Measurements from ENCODE around the gene NPLOC4. TPM values are rescaled to one million over a fixed set of nuclear protein-coding genes. Genes with fewer than 3 reads are reported as not detected.
"Not testable (repeated sequence)": the region's sequence is repeated elsewhere in the genome, so short reads cannot be mapped to it uniquely, and the experiment has no call there.

The NPLOC4 gene
- total and polyA plus RNA-seq, 11 donors: 28.2 to 133 (median 99.2) TPM

DNA sequence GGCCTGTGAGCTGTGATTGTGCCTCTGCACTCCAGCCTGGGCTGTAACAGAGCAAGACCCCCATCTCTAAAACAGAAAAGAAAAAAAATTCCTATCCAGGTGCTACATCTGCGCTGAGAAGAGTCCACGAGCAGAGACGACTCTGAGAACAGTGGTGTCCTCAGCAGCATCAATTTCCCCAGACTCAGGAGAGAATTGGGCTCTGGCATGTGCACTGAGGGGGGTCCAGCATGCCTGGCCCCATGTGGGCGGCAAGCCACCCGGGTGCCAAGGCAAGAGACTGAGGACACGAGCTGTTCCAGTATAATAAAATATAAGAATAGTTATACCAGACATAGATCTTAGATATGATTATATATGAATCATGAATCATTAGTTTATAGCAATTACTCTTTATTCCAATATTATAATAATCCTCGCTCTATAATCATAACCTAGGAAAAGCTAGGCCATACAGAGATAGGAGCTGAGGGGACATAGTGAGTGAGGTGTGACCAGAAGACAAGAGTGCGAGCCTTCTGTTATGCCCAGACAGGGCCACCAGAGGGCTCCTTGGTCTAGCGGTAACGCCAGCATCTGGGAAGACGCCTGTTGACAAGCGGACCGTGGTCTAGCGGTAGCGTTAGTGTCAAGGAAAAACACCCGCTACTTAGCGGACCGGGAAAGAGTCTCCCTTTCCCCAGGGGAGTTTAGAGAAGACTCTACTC is 38.8 kb upstream of the NPLOC4 start:
- intact Hi-C loops (cut with DNase I): loop anchor here in 1 of 10 donors (2.0 kb wide), 1 partner anchor 35 kb away; no protein-coding TSS in a partner anchor
- 34 to 43% (median 40%) methylated on average over 18 of the region's 18 CpGs for WGBS, 4 donors
- not testable (repeated sequence) for H3K27ac ChIP-seq, H3K9me3 ChIP-seq, H3K27me3 ChIP-seq, DNase-seq, ATAC-seq, H3K4me3 ChIP-seq
- peaks cover 0 to 49% (median 35%) of the 10 kb centered on the region in 9 donors for H3K36me3 ChIP-seq
- peaks cover 0 to 12% (median 0%) of the 10 kb centered on the region in 12 donors for H3K4me1 ChIP-seq
- TF ChIP-seq, protein P1, sequence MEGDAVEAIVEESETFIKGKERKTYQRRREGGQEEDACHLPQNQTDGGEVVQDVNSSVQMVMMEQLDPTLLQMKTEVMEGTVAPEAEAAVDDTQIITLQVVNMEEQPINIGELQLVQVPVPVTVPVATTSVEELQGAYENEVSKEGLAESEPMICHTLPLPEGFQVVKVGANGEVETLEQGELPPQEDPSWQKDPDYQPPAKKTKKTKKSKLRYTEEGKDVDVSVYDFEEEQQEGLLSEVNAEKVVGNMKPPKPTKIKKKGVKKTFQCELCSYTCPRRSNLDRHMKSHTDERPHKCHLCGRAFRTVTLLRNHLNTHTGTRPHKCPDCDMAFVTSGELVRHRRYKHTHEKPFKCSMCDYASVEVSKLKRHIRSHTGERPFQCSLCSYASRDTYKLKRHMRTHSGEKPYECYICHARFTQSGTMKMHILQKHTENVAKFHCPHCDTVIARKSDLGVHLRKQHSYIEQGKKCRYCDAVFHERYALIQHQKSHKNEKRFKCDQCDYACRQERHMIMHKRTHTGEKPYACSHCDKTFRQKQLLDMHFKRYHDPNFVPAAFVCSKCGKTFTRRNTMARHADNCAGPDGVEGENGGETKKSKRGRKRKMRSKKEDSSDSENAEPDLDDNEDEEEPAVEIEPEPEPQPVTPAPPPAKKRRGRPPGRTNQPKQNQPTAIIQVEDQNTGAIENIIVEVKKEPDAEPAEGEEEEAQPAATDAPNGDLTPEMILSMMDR (IDR thresholded peaks at IDR 0.05): peak; percentile 34 to 66 (median 58)

DNA sequence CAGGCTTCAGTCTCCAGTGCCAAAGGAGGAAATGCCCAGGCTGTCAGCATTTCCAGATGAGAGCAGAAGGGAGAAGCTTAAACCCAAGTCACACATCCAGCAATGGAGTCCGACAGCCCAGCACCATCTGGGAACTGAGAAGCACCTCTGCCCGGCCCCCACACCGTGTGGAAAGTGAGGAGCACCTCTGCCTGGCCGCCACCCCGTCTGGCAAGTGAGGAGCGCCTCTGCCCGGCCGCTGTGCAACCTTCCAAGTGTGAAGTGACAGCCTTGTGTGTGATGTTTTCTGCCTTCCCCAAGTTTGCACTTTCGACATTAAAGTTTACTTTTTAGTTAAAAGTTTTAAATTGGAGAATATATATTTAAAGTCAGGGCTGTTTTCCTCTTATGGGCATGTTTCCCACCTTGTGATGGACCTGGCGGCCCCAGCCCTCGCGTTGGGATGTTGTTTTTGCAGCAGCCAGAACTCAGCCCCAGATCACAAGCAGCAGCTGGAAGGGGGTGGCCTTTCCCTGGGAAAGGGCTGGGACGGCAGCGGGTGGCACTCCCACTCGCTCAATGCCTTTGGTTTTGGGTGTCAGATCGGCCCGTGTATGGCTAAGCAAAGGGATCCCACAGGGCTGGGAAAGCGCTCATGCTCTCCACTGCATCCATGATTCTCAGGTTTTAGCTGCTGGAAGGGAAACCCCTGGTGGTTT is 36.8 kb upstream of the NPLOC4 start:
- Histone ChIP-seq H3K4me3 (no peak overlapping the region), H3K36me3 (peaks cover 0 to 64% (median 47%) of the 10 kb centered on the region in 9 donors), H3K9me3 (no peaks in the 10 kb centered on the region), H3K4me1 (peaks cover 0 to 4% (median 0%) of the 10 kb centered on the region in 12 donors), H3K27ac (no peak overlapping the region), H3K27me3 (no peaks in the 10 kb centered on the region)
- ATAC-seq (no peak), DNase-seq (no peak)
- 83 to 88% (median 84%) methylated on average over 17 to 18 of the region's 18 CpGs for WGBS, 4 donors
- TF ChIP-seq POLR2A (IDR thresholded peaks at IDR 0.05): no peak
- TF ChIP-seq, protein P1 (IDR thresholded peaks at IDR 0.05): no peak
- intact Hi-C loops (cut with DNase I): no loop called here

DNA sequence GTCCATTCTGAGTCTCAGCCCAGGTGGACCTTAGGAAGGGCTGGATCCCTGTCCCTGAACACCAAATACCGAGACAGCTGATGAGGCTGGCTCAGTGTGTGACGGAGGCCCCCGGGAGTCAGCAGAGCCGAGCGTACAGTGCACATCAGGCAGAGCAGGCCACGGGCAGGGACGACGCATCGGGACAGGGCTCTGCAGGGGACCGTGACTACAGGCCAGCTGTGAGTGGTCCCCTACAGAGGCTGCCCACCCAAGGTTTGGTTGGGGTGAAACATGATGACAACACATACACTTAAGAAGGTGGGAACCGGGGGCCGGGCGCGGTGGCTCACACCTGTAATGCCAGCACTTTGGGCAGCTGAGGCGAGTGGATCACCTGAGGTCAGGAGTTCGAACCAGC is 36.0 kb upstream of the NPLOC4 start:
- 89 to 93% (median 92%) methylated on average over 15 to 16 of the region's 16 CpGs for WGBS, 4 donors
- H3K36me3 ChIP-seq: peaks cover 0 to 65% (median 50%) of the 10 kb centered on the region in 9 donors
- no peaks in the 10 kb centered on the region for H3K27me3 ChIP-seq
- peaks cover 0 to 7% (median 0%) of the 10 kb centered on the region in 12 donors for H3K4me1 ChIP-seq
- TF ChIP-seq, protein P1 (IDR thresholded peaks at IDR 0.05): no peak
- TF ChIP-seq POLR2A (IDR thresholded peaks at IDR 0.05): no peak
- no peaks in the 10 kb centered on the region for H3K9me3 ChIP-seq
- H3K4me3 ChIP-seq: no peak overlapping the region
- intact Hi-C loops (cut with DNase I): no loop called here
- H3K27ac ChIP-seq: no peak overlapping the region
- ATAC-seq (no peak), DNase-seq (no peak)

DNA sequence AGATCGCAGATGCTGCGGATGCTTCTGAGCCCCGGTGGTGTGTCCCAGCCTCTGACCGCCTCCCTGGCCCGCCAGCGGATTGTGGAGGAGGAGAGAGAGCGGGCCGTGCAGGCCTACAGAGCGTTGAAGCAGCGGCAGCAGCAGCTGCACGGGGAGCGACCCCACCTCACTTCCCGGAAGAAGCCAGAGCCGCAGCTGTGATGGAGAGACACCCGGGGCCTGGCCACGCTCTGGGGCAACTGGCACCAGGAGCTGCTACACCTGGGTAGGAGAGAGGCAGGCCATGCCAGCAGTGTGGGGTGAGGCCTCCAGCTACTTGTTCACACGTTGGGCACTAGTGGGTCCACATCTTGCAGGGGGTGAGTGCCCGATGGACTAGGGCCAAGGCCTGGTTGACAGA is 35.6 kb upstream of the NPLOC4 start:
- Histone ChIP-seq H3K27ac (no peak overlapping the region), H3K4me3 (no peak overlapping the region), H3K9me3 (no peaks in the 10 kb centered on the region), H3K4me1 (peaks cover 0 to 11% (median 3%) of the 10 kb centered on the region in 12 donors), H3K36me3 (peaks cover 0 to 65% (median 50%) of the 10 kb centered on the region in 9 donors), H3K27me3 (no peaks in the 10 kb centered on the region)
- 81 to 86% (median 83%) methylated on average over 12 to 18 of the region's 18 CpGs for WGBS, 4 donors
- ATAC-seq (no peak), DNase-seq (no peak)
- intact Hi-C loops (cut with DNase I): no loop called here
- TF ChIP-seq POLR2A (IDR thresholded peaks at IDR 0.05): no peak
- TF ChIP-seq, protein P1 (IDR thresholded peaks at IDR 0.05): no peak

All from heart left ventricle (tissue), 16 donors.